Sigmoid colon (tissue), 7 donors: ENCODE measurements around the gene PGAM4. TPM values are rescaled to one million over a fixed set of nuclear protein-coding genes. Genes with fewer than 3 reads are reported as not detected.

ENCODE experiments used
- DNase-seq: peaks from one replicate; pipeline ENCODE4 v3.0.0-alpha.2; 2019
- H3K27ac ChIP-seq, 4 donors: fragments of 200-600 bp; sonication (generic); one replicate each; pipeline ENCODE4 v1.5.1; 2016 to 2019; ENCODE audit warnings: mild to moderate bottlenecking in 1 of 4
- H3K27me3 ChIP-seq, 3 donors: fragments of 200-600 bp; sonication (generic); one replicate each; pipeline ENCODE4 v1.5.1; 2019; ENCODE audit warnings: mild to moderate bottlenecking in 1 of 3
- H3K36me3 ChIP-seq, 4 donors: fragments of 200-600 bp; sonication (generic); one replicate each; pipeline ENCODE4 v1.5.1; 2016 to 2019
- H3K4me1 ChIP-seq, 4 donors: fragments of 200-600 bp; sonication (generic); one replicate each; pipeline ENCODE4 v1.5.1; 2017 to 2019
- H3K4me3 ChIP-seq, 4 donors: fragments of 200-600 bp; sonication (generic); one replicate each; pipeline ENCODE4 v1.5.1; 2017 to 2019; ENCODE audit warnings: mild to moderate bottlenecking in 2 of 4, moderate library complexity in 1 of 4
- H3K9me3 ChIP-seq, 4 donors: fragments of 200-600 bp in 3 of 4; sonication (generic) in 3 of 4; one replicate each; pipeline versions ENCODE4 v1.5.1 to v1.6.1; 2013 to 2019
- EP300 ChIP-seq, 4 donors: sonication (generic); formaldehyde crosslinking; IDR thresholded peaks; one replicate each; pipeline ENCODE4 v1.6.1; 2017; ENCODE audit warnings: antibody characterized with exemption in 4 of 4
- POLR2A ChIP-seq, 2 donors: fragments of 450-650 bp; IDR thresholded peaks; one replicate each; pipeline ENCODE4 v1.6.1; 2016; ENCODE audit warnings: antibody characterized with exemption in 2 of 2, mild to moderate bottlenecking in 2 of 2, moderate library complexity in 2 of 2
- POLR2AphosphoS5 ChIP-seq, 4 donors: sonication (generic); formaldehyde crosslinking; IDR thresholded peaks; one replicate each; pipeline ENCODE4 v1.6.1; 2017; ENCODE audit warnings: antibody characterized with exemption in 4 of 4
- WGBS, 2 donors: extraction: QIAGEN DNeasy Blood & Tissue Kit; methylation state at CpG; one replicate each; pipeline ENCODE4 v1.1.7; 2013; 5-methylcytosine and 5-hydroxymethylcytosine counted together
- intact Hi-C: fragments of 100-400 bp; cut with DNase I; formaldehyde crosslinking; loops from one replicate; pipeline ENCODE4 v1.15.1; 2023
- polyA plus RNA-seq, 3 donors: library from polyadenylated mRNA; stranded (reverse); fragments of 200-250 nt; gene quantifications; one replicate each; pipeline ENCODE4 v1.2.3, GENCODE V29; 2013
- total RNA-seq, 4 donors: library from RNA; depleted of rRNA; stranded (reverse); fragments of >200 nt; gene quantifications; one replicate each; pipeline ENCODE4 v1.1.0, GENCODE V29; 2016
- TF ChIP-seq, protein P1 (sequence below), 4 experiments: fragments of 450-650 bp in 3 of 4; fragments of 200-600 bp in 1 of 4; IDR thresholded peaks; one replicate each; pipeline ENCODE4 v1.5.1; 2016 to 2019; ENCODE audit warnings: antibody characterized with exemption in 4 of 4, mild to moderate bottlenecking in 3 of 4, moderate library complexity in 2 of 4
- donor health status: healthy with polysubstance abuse.
- donor health status: Bipolar disorder and iron deficiency.
- donor health status: healthy.

Gene PGAM4
- total and polyA plus RNA-seq, 7 donors = not detected

DNA sequence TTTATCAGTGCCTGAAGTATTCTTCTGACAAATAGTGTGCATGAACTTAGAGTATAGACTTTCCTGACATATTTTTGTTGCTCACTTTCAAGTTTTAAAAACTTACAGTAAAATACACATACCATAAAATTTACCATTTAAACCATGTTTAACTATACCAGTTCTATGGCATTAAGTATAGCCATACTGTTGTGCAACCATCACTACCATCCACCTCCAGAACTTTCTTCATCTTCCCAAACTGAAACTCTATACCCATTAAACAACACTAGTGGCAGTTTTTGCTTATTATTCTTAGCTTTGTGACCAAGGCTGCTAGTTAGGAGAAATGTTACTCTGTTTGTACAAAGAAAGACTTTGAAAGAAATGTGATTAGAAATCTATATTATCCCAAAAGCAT lies 33.1 kb downstream of the PGAM4 start:
- no peaks in the 10 kb centered on the region for H3K9me3 ChIP-seq
- no peak for TF ChIP-seq POLR2AphosphoS5 (IDR thresholded peaks at IDR 0.05)
- TF ChIP-seq, protein P1, sequence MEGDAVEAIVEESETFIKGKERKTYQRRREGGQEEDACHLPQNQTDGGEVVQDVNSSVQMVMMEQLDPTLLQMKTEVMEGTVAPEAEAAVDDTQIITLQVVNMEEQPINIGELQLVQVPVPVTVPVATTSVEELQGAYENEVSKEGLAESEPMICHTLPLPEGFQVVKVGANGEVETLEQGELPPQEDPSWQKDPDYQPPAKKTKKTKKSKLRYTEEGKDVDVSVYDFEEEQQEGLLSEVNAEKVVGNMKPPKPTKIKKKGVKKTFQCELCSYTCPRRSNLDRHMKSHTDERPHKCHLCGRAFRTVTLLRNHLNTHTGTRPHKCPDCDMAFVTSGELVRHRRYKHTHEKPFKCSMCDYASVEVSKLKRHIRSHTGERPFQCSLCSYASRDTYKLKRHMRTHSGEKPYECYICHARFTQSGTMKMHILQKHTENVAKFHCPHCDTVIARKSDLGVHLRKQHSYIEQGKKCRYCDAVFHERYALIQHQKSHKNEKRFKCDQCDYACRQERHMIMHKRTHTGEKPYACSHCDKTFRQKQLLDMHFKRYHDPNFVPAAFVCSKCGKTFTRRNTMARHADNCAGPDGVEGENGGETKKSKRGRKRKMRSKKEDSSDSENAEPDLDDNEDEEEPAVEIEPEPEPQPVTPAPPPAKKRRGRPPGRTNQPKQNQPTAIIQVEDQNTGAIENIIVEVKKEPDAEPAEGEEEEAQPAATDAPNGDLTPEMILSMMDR (IDR thresholded peaks at IDR 0.05) = no peak
- no peak for TF ChIP-seq EP300 (IDR thresholded peaks at IDR 0.05)
- no peak for TF ChIP-seq POLR2A (IDR thresholded peaks at IDR 0.05)
- peaks cover 0 to 11% (median 0%) of the 10 kb centered on the region in 4 donors for H3K4me1 ChIP-seq
- DNase-seq = no peak
- intact Hi-C loops = no loop called here
- H3K36me3 ChIP-seq = no peaks in the 10 kb centered on the region
- no peaks in the 10 kb centered on the region for H3K27me3 ChIP-seq
- no peak overlapping the region for H3K27ac ChIP-seq
- H3K4me3 ChIP-seq = no peak overlapping the region

DNA sequence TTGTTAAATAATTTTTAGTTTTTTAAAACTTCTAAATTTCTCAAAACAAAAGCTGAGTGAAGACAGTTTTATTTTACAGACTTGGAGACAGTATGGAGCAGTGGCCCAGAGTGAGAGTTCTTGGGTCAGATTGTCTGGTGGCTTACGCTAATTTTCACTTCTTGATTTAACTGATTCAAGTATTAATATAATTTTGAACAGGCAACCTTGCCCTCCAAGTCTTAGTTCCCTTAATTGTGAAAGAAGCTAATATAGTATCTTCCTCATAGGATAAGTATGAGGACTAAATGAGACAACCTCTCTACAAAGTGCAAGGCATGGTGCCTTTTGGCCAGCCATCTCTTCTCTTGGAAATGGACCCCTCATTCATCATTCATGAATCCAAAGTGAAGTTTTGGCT lies 33.6 kb downstream of the PGAM4 start:
- TF ChIP-seq POLR2A (IDR thresholded peaks at IDR 0.05) (no peak), POLR2AphosphoS5 (IDR thresholded peaks at IDR 0.05) (no peak), EP300 (IDR thresholded peaks at IDR 0.05) (no peak)
- TF ChIP-seq, protein P1 (IDR thresholded peaks at IDR 0.05) = no peak
- WGBS, 2 donors = 81 to 91% methylated on average over 1 of the region's 1 CpG
- Histone ChIP-seq H3K4me3 (no peak overlapping the region), H3K27me3 (no peaks in the 10 kb centered on the region), H3K4me1 (peaks cover 0 to 11% (median 0%) of the 10 kb centered on the region in 4 donors), H3K9me3 (no peaks in the 10 kb centered on the region), H3K36me3 (no peaks in the 10 kb centered on the region), H3K27ac (no peak overlapping the region)
- intact Hi-C loops = no loop called here
- no peak for DNase-seq

DNA sequence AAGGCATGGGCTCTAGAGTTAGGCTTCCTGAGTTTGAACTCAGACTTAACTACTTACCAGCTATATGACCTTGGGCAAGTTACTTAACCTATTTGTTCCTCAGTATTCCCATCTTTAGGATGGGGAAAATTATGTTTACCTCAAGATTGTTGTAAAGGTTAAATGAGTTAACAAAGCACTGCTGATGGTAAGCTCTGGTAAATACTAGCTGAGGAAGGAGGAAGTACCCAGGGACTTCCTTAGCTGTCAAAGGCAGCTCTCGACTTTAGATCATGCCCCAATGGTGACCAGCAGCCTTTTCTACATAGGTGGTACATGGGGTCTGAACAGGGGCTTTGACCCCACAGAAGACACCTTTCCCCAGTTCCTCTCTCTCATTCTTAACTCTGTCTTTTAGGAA lies 38.9 kb downstream of the PGAM4 start:
- intact Hi-C loops = no loop called here
- Histone ChIP-seq H3K4me3 (no peak overlapping the region), H3K27me3 (no peaks in the 10 kb centered on the region), H3K27ac (no peak overlapping the region), H3K36me3 (no peaks in the 10 kb centered on the region), H3K4me1 (peaks cover 0 to 7% (median 0%) of the 10 kb centered on the region in 4 donors), H3K9me3 (no peaks in the 10 kb centered on the region)
- TF ChIP-seq EP300 (IDR thresholded peaks at IDR 0.05) (no peak), POLR2AphosphoS5 (IDR thresholded peaks at IDR 0.05) (no peak), POLR2A (IDR thresholded peaks at IDR 0.05) (no peak)
- TF ChIP-seq, protein P1 (IDR thresholded peaks at IDR 0.05) = no peak
- 69 to 71% methylated on average over 1 of the region's 1 CpG for WGBS, 2 donors
- DNase-seq = no peak

DNA sequence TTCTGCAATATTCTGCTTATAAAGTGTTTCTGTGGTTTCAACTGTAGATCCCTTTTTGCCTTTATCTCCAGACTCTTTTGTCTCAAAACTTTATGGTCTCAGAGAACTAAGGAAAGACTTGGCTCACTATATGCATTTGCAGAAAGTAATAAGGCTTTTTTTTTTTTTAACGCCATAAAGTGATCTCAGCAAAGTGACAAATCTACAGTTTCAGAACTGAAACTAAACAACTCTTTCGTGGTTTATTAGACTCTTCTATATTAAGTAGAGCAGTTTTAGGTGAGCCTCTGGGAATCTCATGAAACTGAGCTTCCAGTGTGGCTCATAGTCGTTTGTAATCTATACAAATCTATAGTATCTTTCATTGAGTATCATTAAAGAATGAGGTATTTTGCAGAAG lies 43.7 kb downstream of the PGAM4 start:
- Histone ChIP-seq H3K9me3 (no peaks in the 10 kb centered on the region), H3K27ac (no peak overlapping the region), H3K4me1 (no peaks in the 10 kb centered on the region), H3K36me3 (no peaks in the 10 kb centered on the region), H3K4me3 (no peak overlapping the region), H3K27me3 (no peaks in the 10 kb centered on the region)
- intact Hi-C loops = no loop called here
- no peak for DNase-seq
- TF ChIP-seq EP300 (IDR thresholded peaks at IDR 0.05) = no peak
- no peak for TF ChIP-seq POLR2AphosphoS5 (IDR thresholded peaks at IDR 0.05)
- TF ChIP-seq POLR2A (IDR thresholded peaks at IDR 0.05) = no peak
- TF ChIP-seq, protein P1 (IDR thresholded peaks at IDR 0.05) = no peak
- WGBS, 2 donors = 2 to 13% methylated on average over 3 of the region's 3 CpGs

DNA sequence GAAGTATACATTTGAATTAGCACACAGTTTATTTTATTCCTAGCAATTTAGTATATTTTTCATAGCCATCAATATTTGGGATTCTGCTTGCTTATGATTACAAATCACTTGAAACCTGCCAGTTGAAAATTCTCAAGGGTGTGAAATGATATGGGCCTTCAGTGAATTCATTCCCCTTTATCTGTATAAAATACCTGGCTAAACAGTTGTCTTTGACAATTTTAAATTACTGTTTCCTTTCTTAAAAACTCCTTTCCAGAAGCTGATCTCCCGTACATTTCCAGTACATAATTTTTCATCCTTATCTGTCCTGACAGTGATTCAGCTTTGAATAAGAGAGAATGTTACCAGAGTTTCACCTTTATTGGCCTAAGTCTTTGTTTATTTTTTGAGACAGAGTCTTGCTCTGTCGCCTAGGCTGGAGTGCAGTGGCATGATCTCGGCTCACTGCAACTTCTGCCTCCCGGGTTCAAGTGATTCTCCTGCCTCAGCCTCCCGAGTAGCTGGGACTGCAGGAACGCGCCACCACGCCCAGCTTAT lies 45.0 kb downstream of the PGAM4 start:
- no peak for DNase-seq
- Histone ChIP-seq H3K27me3 (no peaks in the 10 kb centered on the region), H3K4me3 (no peak overlapping the region), H3K27ac (no peak overlapping the region), H3K9me3 (no peaks in the 10 kb centered on the region), H3K36me3 (no peaks in the 10 kb centered on the region), H3K4me1 (no peaks in the 10 kb centered on the region)
- 40 to 78% methylated on average over 8 of the region's 8 CpGs for WGBS, 2 donors
- intact Hi-C loops = no loop called here
- no peak for TF ChIP-seq POLR2A (IDR thresholded peaks at IDR 0.05)
